ENCODE data around the gene ALOX12. TPM values are rescaled to one million over a fixed set of nuclear protein-coding genes. Genes with fewer than 3 reads are reported as not detected.

ALOX12 gene
- total RNA-seq, 1 donor from 2014 or later, result 0.16 TPM

GRCh38 chr17:7020894-7021664 is 25.2 kb downstream of the ALOX12 start:
- DNase-seq (ENCODE audit: low spot score), result no peak

- DNase-seq (ENCODE audit: low spot score), result peak; percentile 94
Measured at GRCh38 chr17:7021993-7022778, 26.3 kb downstream of the ALOX12 start.

GRCh38 chr17:7022781-7023571 is 27.1 kb downstream of the ALOX12 start, which contains the start of gene BCL6B:
BCL6B (plus strand) TSS chr17:7023050; CDS start chr17:7023672, 622 bp downstream.
- DNase-seq (ENCODE audit: low spot score), result no peak

- peak; percentile 98 for DNase-seq (ENCODE audit: low spot score)
Measured at GRCh38 chr17:7023576-7024401, 27.9 kb downstream of the ALOX12 start.

- peak; percentile 86 for DNase-seq (ENCODE audit: low spot score)
Measured at GRCh38 chr17:7024402-7024785, 28.5 kb downstream of the ALOX12 start.

- no peak for DNase-seq (ENCODE audit: low spot score)
Measured at GRCh38 chr17:7025245-7025644, 29.4 kb downstream of the ALOX12 start.

- DNase-seq (ENCODE audit: low spot score), result no peak
Measured at GRCh38 chr17:7026471-7027115, 30.7 kb downstream of the ALOX12 start.

- DNase-seq (ENCODE audit: low spot score), result peak; percentile 89
Measured at GRCh38 chr17:7027335-7027734, 31.5 kb downstream of the ALOX12 start.

- DNase-seq (ENCODE audit: low spot score), result no peak
Measured at GRCh38 chr17:7029096-7029495, 33.2 kb downstream of the ALOX12 start.

GRCh38 chr17:7029659-7030058 is 33.8 kb downstream of the ALOX12 start:
- DNase-seq (ENCODE audit: low spot score), result peak; percentile 84

- no peak for DNase-seq (ENCODE audit: low spot score)
Measured at GRCh38 chr17:7034955-7035590, 39.2 kb downstream of the ALOX12 start.

- DNase-seq (ENCODE audit: low spot score), result peak; percentile 98
Measured at GRCh38 chr17:7035591-7036368, 39.9 kb downstream of the ALOX12 start, which contains the start of gene SLC16A13. SLC16A13 (plus strand) TSS chr17:7036015; CDS start chr17:7036383, 368 bp downstream.

GRCh38 chr17:7038025-7038862 is 42.4 kb downstream of the ALOX12 start:
- no peak for DNase-seq (ENCODE audit: low spot score)

GRCh38 chr17:7039832-7040231 is 44.0 kb downstream of the ALOX12 start:
- no peak for DNase-seq (ENCODE audit: low spot score)

- DNase-seq (ENCODE audit: low spot score), result no peak
Measured at GRCh38 chr17:7041607-7042500, 46.0 kb downstream of the ALOX12 start.

GRCh38 chr17:7042501-7043181 is 46.8 kb downstream of the ALOX12 start:
- DNase-seq (ENCODE audit: low spot score), result no peak

All from mesenteric fat pad (tissue), 1 donor.